IPS-NIHi7 (cell line): ENCODE measurements around the gene TMX1.
A peak's percentile ranks its signal among the peaks of the same experiment; 100 is the strongest.
"Not testable (repeated sequence)": the region's sequence is repeated elsewhere in the genome, so short reads cannot be mapped to it uniquely, and the experiment has no call there.

Source experiments
- DNase-seq: peaks from one replicate; pipeline ENCODE4 v3.0.0; 2012; ENCODE audit warnings: mixed read lengths; ENCODE audit errors: extremely low spot score

TMX1 gene, protein sequence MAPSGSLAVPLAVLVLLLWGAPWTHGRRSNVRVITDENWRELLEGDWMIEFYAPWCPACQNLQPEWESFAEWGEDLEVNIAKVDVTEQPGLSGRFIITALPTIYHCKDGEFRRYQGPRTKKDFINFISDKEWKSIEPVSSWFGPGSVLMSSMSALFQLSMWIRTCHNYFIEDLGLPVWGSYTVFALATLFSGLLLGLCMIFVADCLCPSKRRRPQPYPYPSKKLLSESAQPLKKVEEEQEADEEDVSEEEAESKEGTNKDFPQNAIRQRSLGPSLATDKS

DNA sequence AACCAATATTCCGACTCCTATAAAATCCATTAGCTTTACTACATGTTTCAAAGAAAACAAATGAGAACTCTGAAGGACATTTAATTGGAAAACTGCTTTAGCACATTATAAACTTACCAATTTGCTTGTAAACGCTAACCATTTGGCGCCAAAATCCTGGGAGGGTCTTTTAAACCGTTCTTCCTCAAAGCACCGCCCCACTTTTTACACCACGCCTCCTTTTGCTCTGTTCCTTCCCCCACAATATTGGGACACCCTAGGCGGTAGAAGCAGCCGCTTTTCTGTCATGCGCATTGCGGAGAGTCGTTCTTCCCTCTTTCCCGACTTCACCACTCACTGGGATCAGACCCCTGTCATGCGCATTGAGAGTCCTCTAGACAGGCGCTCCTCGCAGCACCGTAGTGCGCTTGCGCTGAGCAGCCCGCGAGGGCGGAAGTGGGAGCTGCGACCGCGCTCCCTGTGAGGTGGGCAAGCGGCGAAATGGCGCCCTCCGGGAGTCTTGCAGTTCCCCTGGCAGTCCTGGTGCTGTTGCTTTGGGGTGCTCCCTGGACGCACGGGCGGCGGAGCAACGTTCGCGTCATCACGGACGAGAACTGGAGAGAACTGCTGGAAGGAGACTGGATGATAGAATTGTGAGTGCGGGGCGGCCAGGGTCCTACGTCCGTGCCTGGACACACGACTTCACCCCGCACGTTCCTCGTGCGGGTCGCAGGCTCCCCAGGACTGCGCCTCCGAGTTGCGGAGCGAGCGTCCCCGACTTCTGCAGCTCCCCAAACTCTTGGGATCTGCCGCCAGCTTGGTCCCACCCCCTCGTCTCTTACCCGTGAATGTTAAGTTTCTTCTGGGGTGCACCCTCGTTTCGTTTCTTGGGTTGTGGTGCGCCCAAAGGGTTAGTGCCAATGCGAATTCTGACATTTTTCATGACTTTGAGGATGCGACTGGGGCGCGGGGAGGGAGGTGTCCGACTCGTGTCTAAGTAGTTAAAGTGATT, at the start of gene TMX1:
Gene TMX1, plus strand, starts transcription at position 435 of the 991 bp plus-strand sequence. Its CDS starts 46 bp downstream, at position 481.
- DNase-seq = peak; percentile 99

DNA sequence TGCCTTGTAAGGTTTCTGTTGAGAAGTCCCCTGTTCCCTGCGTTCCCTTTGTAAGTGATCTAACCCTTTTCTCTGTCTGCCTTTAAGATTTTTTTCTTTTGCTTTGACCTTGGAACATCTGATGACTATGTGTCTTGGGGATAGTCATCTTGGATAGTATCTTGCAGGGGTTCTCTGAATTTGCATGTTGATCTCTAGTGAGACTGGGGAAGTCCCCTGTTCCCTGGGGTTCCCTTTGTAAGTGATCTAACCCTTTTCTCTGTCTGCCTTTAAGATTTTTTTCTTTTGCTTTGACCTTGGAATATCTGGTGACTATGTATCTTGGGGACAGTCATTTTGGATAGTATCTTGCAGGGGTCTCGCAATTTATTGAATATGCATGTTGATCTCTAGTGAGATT, 38.2 kb upstream of the TMX1 start:
- no peak for DNase-seq

DNA sequence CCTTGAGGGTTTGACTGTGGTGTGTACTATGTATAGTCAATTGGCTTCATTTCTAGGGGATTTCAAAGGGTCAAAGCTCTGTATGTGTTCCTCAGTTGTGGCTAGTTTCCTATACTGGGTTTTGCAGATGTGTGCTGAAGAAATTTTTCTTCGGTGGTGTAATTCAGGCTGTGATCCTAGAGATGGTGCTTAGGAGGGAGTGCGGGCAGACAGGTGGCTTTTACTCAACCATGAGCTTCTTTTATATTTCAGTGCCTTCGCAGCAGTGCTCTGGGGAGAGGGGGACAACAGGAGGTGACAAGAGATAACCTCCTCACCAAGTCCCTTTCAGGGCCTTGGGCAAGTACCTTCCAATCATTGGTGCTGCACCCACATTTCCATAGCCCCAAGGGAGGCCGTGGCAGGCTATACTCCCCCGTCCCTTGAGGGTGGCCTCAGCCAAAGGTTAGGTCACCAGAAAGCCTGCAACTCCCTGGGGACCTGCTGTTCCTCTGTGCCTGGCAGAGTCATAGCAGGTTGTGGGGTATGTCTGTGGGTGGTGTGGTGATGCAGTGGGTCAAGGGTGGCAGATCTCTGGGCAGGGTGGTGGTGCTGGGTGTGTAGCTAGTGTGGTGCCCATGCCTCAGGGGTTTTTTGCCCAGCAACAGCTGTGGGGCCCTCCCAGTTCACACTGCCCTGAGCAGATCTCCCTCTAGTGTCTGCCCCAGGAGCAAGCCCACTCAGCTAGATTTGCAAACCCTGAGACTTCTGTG, 37.0 kb upstream of the TMX1 start:
- DNase-seq = no peak

DNA sequence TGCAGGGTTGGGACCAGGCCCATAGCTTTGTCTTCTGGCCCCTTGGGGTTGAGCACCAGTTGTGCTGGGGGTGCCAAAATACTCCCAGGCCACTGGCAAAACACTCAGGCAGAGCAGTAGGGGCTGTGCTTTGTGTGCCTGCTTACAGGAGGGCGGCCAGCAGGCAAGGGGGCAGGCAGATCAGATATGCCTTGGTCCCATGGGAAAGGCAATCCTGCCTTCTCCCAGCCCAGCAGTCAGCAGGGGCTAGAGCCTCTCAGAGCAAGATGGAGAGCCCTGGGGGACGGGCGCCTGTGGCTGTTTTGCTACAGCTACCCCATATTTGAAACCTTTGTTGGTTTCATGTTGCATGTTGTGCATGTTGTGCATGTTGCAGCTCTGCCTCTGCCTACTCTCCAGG, 36.2 kb upstream of the TMX1 start:
- no peak for DNase-seq

DNA sequence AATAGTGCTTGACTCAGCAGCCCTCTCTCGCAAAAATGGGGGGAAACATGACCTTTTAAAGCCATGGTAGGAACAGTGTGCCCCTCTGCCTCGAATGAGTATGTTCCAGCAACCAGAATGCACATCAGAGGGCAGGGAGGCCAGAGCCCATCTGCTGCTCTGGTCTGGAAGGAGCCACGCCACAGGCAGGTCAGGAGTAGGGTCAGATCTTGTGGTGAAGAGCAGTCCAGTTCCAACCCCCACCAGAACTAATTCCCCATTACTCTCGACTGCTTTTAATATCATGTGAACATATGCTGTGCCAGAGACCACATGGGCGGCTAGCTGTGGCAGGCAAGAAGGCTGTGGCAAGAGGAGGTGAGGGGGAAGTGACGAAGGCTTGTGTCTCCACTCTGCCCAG, 34.6 kb upstream of the TMX1 start:
- no peak for DNase-seq

DNA sequence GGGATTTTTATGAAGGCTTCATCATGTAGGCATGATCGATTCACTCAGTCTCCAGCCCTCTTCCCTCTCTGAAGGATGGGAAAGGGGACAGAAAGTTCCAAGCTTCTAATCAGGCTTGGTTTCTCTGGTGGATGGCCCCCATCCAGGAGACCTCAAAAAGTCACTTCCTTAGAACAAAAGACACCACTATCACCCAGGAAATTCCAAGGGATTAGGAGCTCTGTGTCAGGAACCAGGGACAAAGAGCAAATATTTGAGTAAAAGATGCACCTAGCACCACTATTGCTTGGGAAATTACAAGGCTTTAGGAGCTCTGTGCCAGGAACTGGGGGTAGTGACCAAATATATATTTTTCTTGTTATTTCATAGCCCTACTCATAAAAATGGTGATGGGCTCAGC, 33.6 kb upstream of the TMX1 start:
- DNase-seq = no peak

DNA sequence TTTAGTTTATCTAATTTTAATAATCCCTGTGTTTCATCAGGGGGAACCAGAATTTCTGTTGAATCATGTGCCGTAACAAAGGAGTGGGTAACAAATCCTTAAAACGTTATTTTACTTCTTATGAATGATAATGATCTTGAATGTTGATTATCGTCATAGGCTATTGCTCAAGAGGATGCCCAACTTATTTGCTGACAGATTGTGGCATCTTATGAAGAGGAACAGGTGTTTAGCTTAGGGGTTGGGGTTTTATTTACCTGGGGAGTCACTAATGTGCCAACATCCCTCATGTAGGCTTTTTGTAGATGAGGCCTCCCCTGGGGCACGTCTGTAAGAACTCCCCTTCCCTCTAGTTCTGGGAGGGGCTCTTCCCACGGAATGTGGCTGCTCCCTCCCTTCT, 32.4 kb upstream of the TMX1 start:
- DNase-seq = no peak

DNA sequence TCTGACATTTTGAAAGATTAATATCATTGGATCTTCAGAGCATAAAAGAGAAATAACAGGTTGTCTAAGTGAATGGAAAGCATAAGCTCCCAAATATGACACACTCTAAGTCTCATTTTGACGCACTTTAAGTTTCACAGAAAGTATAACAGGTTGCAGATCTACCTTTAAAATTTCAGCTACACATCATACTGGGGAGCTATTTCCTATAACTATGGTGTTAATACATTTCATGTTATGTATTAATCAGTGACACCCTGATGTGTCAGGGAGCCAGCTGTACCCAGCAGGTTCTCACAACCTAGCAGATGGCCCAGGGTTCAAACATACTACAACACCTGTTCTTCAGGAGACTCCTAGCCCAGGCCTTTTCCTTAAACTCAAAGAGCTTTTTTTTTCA, 31.1 kb upstream of the TMX1 start:
- DNase-seq = no peak

DNA sequence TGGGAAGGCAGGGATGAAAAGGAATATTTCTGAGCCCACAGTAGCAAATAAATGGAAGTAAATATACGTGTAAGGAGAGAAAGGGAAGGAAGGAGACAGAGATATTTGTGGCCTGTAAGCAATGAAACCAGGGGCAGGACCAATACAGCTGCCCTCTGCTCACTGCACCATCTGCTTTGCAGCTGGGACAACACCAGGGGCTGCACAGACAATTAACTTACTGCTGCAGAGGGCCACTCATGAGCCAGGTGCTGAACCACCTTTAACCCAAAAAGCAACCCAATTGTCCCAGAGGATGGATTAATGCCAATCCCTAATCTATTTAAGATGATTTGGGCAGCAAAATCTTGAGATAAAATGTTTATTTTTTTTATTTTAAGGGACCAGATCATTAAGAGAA, 30.6 kb upstream of the TMX1 start:
- DNase-seq = no peak

DNA sequence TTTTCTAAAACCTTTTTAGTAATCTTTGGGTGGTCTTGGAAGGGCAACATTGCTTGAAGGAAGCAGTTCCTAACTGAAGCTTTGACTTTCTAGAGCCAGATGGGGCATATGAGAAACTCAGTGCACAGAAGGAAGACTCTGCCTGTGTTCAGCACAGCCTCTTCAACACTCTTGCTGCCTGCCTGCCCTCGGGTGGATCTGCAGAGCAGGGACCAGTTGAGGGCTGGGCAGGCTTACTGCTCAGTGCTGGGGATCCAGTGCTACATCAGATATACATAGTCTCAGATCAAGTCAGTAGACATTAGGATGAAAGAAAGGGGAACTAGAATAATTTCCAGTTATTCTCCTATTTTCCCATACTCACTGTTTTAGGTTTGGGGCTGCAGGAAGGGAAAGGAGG, 29.5 kb upstream of the TMX1 start:
- DNase-seq = no peak

DNA sequence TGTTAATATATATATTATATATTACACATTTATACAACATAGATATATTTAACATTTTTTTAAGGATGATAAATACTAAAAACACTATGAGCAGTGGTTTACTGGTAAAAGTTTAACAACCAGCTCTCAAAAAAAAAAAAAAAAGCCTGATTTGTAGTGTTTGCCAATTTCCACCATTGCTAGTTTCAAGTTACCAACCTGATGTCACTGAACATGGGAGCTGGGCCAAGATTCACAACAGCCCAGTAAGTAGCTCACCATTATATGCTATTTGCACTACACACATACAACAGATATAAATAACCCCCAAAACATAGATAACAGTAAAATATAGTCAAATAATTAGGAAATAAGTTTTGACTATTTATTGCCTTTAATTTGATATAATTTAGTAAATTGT, 28.9 kb upstream of the TMX1 start:
- no peak for DNase-seq

DNA sequence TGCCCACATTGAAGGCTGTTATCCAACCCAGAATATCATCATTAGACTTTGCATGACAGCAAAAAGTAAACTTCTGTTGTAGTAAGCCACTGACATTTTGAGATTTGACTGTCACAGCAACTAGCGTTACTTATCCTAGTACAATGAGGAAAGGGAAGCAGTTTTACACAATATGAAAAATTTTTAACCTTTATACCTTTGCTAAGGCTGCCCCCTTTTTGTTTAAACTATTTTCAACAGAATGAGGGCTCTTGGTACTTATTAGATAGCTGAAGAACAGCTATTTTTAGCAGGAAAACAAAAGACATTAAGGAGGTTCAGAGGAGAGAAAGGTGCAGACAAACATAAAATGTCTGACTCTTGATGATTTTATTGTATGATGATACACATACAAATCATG, 23.4 kb upstream of the TMX1 start:
- no peak for DNase-seq

DNA sequence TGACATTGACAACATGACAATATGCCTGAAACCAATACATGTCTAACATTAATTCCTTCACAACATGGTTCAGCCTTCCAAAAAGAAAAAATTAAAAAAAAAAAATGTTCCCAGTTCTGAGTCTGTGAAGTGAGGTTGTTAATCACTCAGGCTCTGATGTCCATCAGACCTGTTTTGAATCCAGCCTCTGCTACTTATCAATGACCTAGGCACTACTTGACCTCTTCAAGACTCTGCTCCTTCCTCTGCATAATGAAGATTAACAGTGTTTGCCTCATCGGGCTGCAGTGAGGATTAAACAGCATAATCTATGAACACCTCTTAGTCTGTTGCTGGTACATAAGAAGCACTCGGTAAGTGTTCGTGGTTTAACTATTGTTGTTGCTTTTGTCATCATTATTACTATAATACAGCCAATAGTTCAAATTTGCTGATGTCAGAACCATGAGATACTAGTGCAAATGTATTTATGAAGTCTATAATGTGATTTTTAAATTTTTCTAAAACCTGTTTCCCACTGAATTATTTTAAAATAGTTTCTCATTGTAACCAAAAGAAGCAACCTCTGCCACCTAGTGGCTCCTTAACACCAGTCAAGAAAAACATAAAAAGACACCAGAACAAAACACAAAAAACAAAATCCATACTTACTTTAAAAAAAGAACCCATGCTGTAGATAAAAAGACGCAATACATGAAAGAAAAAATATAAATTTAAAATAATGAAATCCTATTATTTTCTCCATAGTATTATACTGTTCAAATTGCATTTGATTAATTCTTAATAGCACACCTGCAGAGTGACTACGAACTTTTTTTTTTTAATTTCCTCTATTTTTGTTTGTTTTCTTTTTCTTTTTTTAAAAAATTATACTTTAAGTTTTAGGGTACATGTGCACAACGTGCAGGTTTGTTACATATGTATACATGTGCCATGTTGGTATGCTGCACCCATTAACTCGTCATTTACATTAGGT, 20.3 kb upstream of the TMX1 start:
- DNase-seq = no peak

DNA sequence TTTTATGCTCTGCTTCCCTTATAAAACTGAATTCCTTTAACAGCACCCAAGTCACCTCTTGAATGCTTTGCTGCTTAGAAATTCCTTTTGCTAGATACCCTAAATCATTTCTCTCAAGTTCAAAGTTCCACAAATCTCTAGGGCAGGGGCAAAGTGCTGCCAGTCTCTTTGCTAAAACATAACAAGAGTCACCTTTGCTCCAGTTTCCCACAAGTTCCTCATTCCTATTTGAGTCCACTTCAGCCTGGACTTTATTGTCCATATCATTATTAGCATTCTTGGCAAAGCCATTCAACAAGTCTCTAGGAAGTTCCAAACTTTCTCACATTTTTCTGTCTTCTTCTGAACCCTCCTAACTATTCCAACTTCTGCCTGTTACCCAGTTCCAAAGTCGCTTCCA, 16.6 kb upstream of the TMX1 start:
- not testable (repeated sequence) for DNase-seq

DNA sequence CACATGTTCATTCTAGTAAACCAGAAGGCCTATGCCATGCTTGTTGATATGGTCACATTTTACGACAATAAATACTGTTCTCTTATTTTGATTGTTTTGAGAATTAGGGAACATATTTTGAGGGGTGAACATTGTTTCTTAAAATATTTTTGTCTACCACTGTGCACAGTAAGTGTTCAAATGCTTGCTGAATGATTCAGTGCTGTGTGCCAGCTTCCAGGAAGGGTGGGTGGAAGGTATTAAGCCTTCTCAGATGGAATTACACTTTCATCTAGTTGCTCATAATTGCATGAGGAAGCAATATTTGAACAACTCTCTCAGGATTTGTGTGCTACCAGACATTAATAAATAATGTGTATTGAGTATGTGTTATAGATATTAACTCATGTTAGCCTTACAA, 15.5 kb upstream of the TMX1 start:
- no peak for DNase-seq

DNA sequence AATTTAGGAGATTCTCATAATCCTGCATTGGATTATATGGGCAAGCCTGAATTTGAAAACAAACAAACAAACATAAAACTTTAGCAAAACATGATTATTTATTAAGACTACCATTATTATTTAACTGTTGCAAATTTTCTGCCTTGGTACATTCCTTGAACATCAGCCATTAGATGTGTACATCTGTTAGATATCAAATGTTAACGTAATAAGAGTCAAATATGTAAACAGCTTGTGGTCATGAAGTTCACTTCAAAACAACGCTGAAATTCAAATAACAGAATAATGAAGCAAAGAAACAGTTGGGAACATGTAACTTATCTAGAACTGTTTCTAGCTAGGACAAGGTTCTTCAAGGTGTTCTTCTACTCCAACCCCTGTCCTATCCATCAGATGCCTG, 14.3 kb upstream of the TMX1 start:
- DNase-seq = no peak

DNA sequence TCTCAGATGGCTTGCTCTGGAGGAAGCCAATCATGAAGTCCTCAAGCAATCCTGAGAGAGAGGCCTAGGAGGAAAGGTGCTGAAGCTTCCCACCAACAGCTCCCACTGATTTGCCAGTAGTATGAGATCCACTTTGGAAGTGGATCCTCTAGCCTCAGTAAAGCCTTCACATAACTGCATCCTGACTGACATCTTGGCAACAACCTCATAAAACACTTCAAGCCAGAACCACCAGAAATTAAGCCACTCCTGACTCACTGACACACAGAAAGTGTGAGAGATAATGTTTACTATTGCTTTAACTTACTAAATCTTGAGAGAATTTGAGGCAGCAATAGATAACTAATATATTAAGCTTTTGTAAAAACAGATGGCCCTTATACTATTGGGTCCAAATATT, 11.7 kb upstream of the TMX1 start:
- DNase-seq = no peak

DNA sequence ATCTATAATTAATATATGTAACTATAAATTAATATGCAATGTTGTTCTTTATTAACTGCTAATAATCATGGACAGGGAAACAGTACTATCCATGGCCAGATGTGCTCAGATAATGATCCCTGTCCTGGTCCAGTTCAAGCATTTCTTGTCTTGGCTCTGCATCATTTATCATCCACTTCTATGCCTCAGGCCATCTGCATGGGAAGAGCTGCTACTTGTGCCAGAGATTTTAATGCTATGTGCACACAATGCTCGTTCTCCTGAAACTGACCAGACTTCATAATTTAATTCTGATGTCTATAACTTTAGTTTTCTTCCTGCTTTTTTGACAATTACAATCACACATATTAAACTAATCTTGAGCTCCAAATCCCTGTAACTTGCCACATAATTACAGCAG, 11.2 kb upstream of the TMX1 start:
- DNase-seq = no peak

DNA sequence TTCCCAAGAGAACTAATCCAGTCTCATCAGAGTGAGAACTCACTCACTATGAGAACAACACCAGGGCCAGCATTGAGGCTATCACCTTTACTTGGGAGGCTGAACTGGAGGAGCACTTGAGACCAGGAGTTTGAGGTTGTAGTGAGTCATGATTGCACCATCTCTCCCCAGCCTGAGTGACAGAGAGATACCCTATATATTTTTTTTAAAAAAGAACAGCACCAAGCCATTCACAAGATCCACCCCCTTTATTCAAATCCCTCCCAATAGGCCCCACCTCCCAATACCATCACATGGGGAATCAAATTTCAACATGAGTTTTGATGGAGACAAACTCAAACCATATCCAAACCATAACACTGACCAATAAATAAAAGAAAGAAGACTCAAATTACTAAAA, 3.7 kb upstream of the TMX1 start:
- DNase-seq = no peak

DNA sequence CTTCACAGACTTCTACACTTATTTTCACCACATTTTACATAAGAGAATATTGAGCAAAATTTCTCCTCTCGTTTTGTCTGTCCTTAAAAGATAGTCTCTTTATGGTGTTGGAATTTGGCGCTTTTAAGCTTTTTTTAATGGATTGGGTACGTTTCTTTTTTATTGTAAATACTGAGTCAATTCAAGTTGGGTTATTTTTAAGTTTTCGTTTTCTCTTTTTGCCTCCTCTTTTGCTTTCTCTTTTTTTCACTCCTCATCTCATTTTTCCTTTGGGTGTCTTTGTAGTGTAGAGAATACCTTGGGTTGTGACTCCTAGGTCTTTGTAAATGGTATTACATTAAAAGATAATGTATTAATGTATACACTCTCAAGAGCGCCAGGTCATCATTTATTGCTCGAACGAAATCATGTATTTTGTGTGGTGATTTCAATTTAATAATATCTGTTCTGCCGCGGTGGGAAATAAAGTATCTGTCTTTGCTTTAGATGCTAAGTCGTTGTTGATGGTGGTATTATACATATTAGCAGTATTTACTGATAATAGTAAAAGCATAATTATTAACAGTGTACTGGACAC, 845 bp downstream of the TMX1 start:
- no peak for DNase-seq
